Measurements from ENCODE around the gene SLC6A9.

Gene SLC6A9

GRCh38 chr1:44049839-44050238 lies 18.6 kb upstream of the SLC6A9 start:
- in situ Hi-C loops (cut with HindIII; ENCODE audit: low sequenced_read_pairs), result loop anchor here (10.0 kb wide), 1 partner anchor 285 kb away; no protein-coding TSS in a partner anchor

- in situ Hi-C loops (cut with HindIII; ENCODE audit: low sequenced_read_pairs), result loop anchor here (10.0 kb wide), 1 partner anchor 284 kb away; no protein-coding TSS in a partner anchor
Observed at GRCh38 chr1:44048532-44049215, 17.4 kb upstream of the SLC6A9 start.

GRCh38 chr1:44047131-44047530 lies 15.9 kb upstream of the SLC6A9 start:
- in situ Hi-C loops (cut with HindIII; ENCODE audit: low sequenced_read_pairs), result loop anchor here (10.0 kb wide), 1 partner anchor 282 kb away; no protein-coding TSS in a partner anchor

DNA sequence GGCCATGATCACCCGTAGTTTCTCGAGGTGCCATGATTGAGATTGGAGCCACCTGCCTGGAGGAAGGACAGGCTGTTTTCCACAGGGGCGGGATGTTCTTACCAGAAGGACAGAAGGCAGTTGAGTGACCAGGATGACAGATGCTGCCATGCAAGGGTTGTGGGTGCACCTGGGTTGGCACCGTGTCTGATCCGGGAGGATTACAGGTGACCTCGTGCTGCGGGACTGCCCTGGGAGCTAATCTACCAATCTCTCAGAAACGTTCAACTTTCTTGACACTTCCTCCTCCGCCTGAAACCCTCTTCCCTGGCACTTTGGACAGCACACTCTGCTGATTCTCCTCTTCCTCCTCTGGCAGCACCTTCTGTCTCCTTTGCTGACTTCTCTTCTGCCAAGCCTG lies 13.8 kb upstream of the SLC6A9 start:
- in situ Hi-C loops (cut with HindIII; ENCODE audit: low sequenced_read_pairs), result loop anchor here (10.0 kb wide), 1 partner anchor 280 kb away; no protein-coding TSS in a partner anchor

GRCh38 chr1:44044071-44044801 lies 13.0 kb upstream of the SLC6A9 start:
- in situ Hi-C loops (cut with HindIII; ENCODE audit: low sequenced_read_pairs), result loop anchor here (10.0 kb wide), 1 partner anchor 279 kb away; no protein-coding TSS in a partner anchor

GRCh38 chr1:44043176-44044070 lies 12.2 kb upstream of the SLC6A9 start:
- in situ Hi-C loops (cut with HindIII; ENCODE audit: low sequenced_read_pairs), result loop anchor here (10.0 kb wide), 1 partner anchor 279 kb away; no protein-coding TSS in a partner anchor

- in situ Hi-C loops (cut with HindIII; ENCODE audit: low sequenced_read_pairs), result loop anchor here (10.0 kb wide), 1 partner anchor 276 kb away; no protein-coding TSS in a partner anchor
Observed at GRCh38 chr1:44040846-44041245, 9.6 kb upstream of the SLC6A9 start.

GRCh38 chr1:44040418-44040817 lies 9.2 kb upstream of the SLC6A9 start:
- in situ Hi-C loops (cut with HindIII; ENCODE audit: low sequenced_read_pairs), result loop anchor here (10.0 kb wide), 1 partner anchor 276 kb away; no protein-coding TSS in a partner anchor

DNA sequence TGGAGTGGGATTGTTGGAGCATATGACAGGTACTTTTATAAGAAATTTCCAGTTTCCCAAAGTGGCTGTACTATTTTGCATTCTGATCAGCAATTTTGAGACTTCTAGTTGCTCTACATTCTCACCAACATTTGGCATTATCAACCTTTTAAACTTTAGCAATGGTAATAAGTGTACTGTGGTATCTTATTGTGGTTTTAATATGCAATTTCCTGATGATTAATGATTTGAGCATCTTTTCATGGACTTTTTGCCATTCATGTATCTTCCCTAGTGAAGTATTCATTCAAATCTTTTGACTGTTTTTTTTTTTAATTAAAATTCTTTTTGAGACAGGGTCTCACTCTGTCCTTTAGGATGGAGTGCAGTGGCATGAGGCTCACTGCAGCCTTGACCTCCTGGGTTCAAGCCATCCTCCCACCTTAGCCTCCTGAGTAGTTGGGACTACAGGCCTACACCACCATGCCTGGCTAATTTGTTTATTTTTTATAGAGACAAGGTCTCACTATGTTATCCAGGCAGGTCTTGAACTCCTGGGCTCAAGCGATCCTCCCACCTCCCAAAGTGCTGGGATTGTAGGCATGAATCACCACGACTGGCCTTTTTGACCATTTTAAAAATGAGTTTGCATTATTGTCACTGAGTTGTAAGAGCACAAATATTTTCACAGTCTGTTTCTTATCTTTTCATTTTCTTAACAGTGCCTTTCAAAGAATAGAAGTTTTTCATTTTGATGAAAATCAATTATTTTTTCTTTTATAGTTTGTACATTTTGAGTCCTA lies 7.8 kb upstream of the SLC6A9 start:
- in situ Hi-C loops (cut with HindIII; ENCODE audit: low sequenced_read_pairs), result no loop called here

GRCh38 chr1:44037154-44037553 lies 5.9 kb upstream of the SLC6A9 start:
- in situ Hi-C loops (cut with HindIII; ENCODE audit: low sequenced_read_pairs), result no loop called here

GRCh38 chr1:44036409-44037139 lies 5.3 kb upstream of the SLC6A9 start:
- in situ Hi-C loops (cut with HindIII; ENCODE audit: low sequenced_read_pairs), result no loop called here

DNA sequence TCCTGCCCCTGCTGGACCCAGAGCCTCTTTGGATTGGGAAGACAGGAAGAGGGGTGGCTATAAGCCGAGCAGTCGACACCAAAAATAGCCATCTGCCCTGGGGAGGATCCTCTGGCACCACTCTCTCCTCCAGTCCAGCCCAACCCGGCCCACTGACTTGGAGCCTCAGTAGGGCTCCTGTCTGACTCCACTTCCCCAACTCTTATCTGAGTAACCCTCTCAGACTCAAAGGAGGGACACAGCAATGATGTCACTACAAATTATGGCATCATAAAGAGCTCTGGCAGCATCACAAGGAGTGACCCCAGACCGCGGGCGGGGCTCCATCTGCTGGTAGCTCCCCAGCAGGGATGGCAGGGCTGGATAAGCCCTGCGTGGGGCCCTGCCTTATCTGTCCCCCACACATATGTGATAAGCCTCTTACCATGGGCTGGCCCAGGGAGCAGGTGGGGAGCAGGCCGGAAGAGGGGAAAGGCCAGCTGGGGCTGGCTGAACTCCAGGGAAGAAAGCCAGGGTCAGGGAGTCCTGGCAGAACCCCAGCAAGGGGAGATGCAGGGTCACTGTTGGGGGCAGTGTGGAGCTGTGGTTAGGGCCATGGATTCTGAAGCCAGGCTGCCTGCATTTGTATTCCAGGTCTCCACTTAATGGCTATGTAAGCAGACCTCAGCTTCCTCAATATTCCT lies 4.6 kb upstream of the SLC6A9 start:
- in situ Hi-C loops (cut with HindIII; ENCODE audit: low sequenced_read_pairs), result no loop called here

DNA sequence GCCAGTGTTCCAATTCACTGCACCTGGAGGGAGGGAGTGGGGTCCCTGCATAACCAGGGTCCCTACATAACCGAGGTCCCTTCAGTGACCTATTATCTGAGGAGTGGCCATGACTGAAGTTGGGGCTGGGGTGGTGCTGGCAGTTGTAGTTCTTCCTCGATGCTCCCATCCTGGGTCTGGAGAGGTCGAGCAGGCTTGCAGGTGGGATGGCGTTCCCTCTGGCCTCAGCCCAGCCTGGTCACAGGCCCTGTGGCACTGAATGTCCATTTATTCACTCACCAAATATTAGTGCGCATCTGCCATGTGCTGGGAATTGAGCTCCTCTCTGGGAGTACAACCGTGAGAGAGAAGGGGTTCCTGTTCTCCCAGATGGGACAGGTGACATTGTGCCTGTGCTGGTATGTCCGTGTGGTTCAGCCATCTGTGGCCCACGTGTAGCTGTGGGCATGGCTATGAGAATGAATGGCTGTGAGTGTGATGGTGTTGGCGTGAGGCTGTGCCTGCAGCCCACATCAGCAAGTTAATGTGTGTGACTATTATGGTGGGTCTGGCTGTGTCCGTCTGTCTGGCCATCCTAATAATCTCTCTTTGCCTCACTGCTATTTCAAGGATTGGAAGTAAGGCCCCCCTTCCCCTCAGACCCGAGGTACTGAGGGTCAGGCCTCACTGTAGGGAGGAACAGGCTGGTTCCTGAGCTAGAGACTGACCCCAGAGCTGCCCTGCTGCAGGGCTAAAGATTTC lies 3.9 kb upstream of the SLC6A9 start:
- in situ Hi-C loops (cut with HindIII; ENCODE audit: low sequenced_read_pairs), result no loop called here

GRCh38 chr1:44034423-44034822 lies 3.2 kb upstream of the SLC6A9 start:
- in situ Hi-C loops (cut with HindIII; ENCODE audit: low sequenced_read_pairs), result no loop called here

- in situ Hi-C loops (cut with HindIII; ENCODE audit: low sequenced_read_pairs), result no loop called here
Observed at GRCh38 chr1:44033756-44034155, 2.5 kb upstream of the SLC6A9 start.

- in situ Hi-C loops (cut with HindIII; ENCODE audit: low sequenced_read_pairs), result no loop called here
Observed at GRCh38 chr1:44033041-44033575, 1.8 kb upstream of the SLC6A9 start.

GRCh38 chr1:44032170-44032790 lies 1.0 kb upstream of the SLC6A9 start:
- in situ Hi-C loops (cut with HindIII; ENCODE audit: low sequenced_read_pairs), result no loop called here
